Hepatocyte (in vitro differentiated cells): ENCODE data around the gene EXOC6B.

ENCODE experiments used
- CTCF ChIP-seq: fragments of 200-600 bp; sonication (generic); IDR thresholded peaks from 2 replicates; pipeline ENCODE4 v1.5.1; 2016; ENCODE audit warnings: antibody characterized with exemption, mild to moderate bottlenecking; ENCODE audit not compliant: poor library complexity
- EZH2 ChIP-seq: fragments of 200-600 bp; sonication (generic); IDR thresholded peaks from 2 replicates; pipeline ENCODE4 v1.6.1; 2016; ENCODE audit warnings: antibody characterized with exemption, mild to moderate bottlenecking, borderline replicate concordance

GRCh38 chr2:72415781-72416475, 409.9 kb downstream of the EXOC6B start:
- TF ChIP-seq CTCF (no peak), EZH2 (no peak)
